ENCODE results near the gene RBM15.

Gene RBM15

DNA sequence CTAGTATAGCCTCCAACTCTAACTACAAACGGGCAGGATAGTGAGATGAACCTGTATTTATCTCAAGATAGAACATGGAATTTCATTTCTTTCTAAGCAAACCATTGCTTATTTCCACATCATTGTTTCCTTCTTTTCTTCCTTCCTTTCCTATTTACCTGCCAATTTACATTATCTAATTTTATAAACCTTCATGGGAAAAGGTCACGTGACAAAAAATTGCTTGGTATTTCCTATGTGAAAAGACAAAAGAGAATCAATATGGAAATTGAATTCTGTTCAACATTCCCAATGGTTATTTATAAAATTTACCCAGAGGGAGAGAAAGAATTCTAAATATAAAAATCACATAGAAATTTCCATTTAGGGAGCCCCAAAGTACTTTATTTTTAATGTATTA is 22.4 kb upstream of the RBM15 start (continued):
- TF ChIP-seq TOX (CRISPR knock-in tag; IDR thresholded peaks at IDR 0.05; ENCODE audit: borderline replicate concordance), result no peak
- TF ChIP-seq, protein P1, sequence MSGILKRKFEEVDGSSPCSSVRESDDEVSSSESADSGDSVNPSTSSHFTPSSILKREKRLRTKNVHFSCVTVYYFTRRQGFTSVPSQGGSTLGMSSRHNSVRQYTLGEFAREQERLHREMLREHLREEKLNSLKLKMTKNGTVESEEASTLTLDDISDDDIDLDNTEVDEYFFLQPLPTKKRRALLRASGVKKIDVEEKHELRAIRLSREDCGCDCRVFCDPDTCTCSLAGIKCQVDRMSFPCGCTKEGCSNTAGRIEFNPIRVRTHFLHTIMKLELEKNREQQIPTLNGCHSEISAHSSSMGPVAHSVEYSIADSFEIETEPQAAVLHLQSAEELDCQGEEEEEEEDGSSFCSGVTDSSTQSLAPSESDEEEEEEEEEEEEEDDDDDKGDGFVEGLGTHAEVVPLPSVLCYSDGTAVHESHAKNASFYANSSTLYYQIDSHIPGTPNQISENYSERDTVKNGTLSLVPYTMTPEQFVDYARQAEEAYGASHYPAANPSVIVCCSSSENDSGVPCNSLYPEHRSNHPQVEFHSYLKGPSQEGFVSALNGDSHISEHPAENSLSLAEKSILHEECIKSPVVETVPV (CRISPR knock-in tag; IDR thresholded peaks at IDR 0.05), result no peak
- no peak for TF ChIP-seq ZFP3 (CRISPR knock-in tag; IDR thresholded peaks at IDR 0.05)
- TF ChIP-seq RARB (CRISPR knock-in tag; IDR thresholded peaks at IDR 0.05), result no peak
- no peak for TF ChIP-seq PPARA (CRISPR knock-in tag; IDR thresholded peaks at IDR 0.05; ENCODE audit: borderline replicate concordance)

DNA sequence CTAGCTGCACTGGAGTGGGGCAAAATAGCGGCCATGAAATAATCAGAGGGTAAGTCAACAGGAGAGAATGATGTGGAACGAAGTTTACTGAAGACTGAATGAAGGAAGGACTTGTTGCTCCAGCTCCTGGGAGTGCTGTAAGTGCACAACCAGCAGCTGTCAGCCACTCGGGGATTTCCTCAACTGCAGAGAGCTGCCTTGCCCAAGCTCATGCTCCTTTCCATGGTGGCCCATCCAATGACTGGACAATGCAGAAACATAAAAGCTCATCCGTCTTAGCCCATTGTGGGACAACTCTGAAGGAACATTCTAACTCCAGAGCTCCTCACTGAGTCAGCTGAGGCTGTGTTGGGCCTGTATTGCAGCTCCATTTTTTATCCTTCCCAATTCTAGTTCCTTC is 21.1 kb upstream of the RBM15 start:
- no peak for ATAC-seq

DNA sequence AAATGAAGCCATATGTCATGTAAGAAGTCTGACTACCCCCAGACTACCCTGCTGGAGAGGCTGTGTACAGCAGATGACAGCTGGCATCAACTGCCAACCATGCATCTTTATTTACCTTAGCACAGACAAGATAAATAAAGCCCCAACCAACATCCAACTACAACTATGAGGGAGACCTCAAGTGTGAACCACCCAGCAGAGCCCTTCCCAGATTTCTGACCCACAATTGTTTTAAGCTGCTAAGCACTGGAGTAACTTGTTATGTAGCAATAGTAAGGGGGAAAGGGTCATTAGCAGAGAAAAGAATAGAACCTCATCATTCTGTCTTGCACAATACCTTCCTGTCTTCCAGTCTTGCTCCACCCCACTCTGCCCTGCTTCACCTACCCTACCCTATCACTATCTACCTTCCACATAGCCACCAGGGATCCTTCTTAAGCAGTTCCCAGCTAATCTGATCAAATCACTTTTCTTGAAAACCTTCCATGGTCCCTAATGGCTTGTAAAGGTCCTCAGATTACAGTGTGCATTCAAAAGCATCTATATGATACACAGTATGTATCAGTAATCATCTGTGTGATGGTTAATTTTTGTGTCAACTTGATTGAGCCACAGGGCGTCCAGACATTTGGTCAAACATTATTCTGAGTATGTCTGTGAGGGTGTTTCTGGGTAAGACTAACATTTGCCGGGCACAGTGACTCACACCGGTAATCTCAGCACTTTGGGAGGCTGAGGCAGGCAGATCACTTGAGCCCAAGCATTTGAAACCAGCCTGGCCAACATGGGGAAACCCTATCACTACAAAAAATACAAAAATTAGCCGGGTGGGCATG is 19.6 kb upstream of the RBM15 start:
- ATAC-seq, result no peak
- TF ChIP-seq ZC3H10 (CRISPR knock-in tag; IDR thresholded peaks at IDR 0.05), result no peak
- TF ChIP-seq TOX (CRISPR knock-in tag; IDR thresholded peaks at IDR 0.05; ENCODE audit: borderline replicate concordance), result no peak
- no peak for TF ChIP-seq ZFP3 (CRISPR knock-in tag; IDR thresholded peaks at IDR 0.05)
- TF ChIP-seq ZNF8 (CRISPR knock-in tag; IDR thresholded peaks at IDR 0.05), result no peak

More for the DNA sequence above, 21.1 kb upstream of the RBM15 start:
- TF ChIP-seq ESRRG (CRISPR knock-in tag; IDR thresholded peaks at IDR 0.05) (no peak), SNAI2 (CRISPR knock-in tag; IDR thresholded peaks at IDR 0.05) (no peak), ZNF70 (CRISPR knock-in tag; IDR thresholded peaks at IDR 0.05) (no peak), GLIS3 (CRISPR knock-in tag; IDR thresholded peaks at IDR 0.05) (no peak), RARB (CRISPR knock-in tag; IDR thresholded peaks at IDR 0.05) (no peak), BACH2 (CRISPR knock-in tag; IDR thresholded peaks at IDR 0.05; ENCODE audit: borderline replicate concordance) (no peak), TOX (CRISPR knock-in tag; IDR thresholded peaks at IDR 0.05; ENCODE audit: borderline replicate concordance) (no peak), ISL1 (CRISPR knock-in tag; IDR thresholded peaks at IDR 0.05) (no peak), ARNTL (CRISPR knock-in tag; IDR thresholded peaks at IDR 0.05; ENCODE audit: borderline replicate concordance, low read depth) (no peak), TCF4 (CRISPR knock-in tag; IDR thresholded peaks at IDR 0.05; ENCODE audit: borderline replicate concordance) (no peak), ZNF8 (CRISPR knock-in tag; IDR thresholded peaks at IDR 0.05) (no peak), ZFP3 (CRISPR knock-in tag; IDR thresholded peaks at IDR 0.05) (no peak)
- TF ChIP-seq, protein P1 (CRISPR knock-in tag; IDR thresholded peaks at IDR 0.05), result no peak
- TF ChIP-seq, protein P2, sequence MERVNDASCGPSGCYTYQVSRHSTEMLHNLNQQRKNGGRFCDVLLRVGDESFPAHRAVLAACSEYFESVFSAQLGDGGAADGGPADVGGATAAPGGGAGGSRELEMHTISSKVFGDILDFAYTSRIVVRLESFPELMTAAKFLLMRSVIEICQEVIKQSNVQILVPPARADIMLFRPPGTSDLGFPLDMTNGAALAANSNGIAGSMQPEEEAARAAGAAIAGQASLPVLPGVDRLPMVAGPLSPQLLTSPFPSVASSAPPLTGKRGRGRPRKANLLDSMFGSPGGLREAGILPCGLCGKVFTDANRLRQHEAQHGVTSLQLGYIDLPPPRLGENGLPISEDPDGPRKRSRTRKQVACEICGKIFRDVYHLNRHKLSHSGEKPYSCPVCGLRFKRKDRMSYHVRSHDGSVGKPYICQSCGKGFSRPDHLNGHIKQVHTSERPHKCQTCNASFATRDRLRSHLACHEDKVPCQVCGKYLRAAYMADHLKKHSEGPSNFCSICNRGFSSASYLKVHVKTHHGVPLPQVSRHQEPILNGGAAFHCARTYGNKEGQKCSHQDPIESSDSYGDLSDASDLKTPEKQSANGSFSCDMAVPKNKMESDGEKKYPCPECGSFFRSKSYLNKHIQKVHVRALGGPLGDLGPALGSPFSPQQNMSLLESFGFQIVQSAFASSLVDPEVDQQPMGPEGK (CRISPR knock-in tag; IDR thresholded peaks at IDR 0.05; ENCODE audit: borderline replicate concordance), result no peak
- TF ChIP-seq, protein P3, sequence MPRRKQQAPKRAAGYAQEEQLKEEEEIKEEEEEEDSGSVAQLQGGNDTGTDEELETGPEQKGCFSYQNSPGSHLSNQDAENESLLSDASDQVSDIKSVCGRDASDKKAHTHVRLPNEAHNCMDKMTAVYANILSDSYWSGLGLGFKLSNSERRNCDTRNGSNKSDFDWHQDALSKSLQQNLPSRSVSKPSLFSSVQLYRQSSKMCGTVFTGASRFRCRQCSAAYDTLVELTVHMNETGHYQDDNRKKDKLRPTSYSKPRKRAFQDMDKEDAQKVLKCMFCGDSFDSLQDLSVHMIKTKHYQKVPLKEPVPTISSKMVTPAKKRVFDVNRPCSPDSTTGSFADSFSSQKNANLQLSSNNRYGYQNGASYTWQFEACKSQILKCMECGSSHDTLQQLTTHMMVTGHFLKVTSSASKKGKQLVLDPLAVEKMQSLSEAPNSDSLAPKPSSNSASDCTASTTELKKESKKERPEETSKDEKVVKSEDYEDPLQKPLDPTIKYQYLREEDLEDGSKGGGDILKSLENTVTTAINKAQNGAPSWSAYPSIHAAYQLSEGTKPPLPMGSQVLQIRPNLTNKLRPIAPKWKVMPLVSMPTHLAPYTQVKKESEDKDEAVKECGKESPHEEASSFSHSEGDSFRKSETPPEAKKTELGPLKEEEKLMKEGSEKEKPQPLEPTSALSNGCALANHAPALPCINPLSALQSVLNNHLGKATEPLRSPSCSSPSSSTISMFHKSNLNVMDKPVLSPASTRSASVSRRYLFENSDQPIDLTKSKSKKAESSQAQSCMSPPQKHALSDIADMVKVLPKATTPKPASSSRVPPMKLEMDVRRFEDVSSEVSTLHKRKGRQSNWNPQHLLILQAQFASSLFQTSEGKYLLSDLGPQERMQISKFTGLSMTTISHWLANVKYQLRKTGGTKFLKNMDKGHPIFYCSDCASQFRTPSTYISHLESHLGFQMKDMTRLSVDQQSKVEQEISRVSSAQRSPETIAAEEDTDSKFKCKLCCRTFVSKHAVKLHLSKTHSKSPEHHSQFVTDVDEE (CRISPR knock-in tag; IDR thresholded peaks at IDR 0.05), result no peak

DNA sequence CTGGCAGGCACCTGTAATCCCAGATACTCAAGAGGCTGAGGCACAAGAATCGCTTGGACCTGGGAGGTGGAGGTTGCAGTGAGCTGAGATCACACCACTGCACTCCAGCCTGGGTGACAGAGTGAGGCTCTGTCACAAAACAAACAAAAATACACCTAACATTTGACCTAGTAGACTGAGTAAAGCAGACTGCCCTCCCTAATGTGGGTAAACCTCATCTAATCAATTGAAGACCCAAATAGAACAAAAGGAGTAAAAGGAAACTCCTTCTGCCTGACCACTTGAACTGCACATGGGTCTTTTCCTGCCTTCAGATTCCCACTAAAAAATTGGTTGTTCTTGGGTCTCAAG is 19.0 kb upstream of the RBM15 start:
- ATAC-seq, result no peak
- TF ChIP-seq TCF4 (CRISPR knock-in tag; IDR thresholded peaks at IDR 0.05; ENCODE audit: borderline replicate concordance) (no peak), ZNF8 (CRISPR knock-in tag; IDR thresholded peaks at IDR 0.05) (no peak), ZFP3 (CRISPR knock-in tag; IDR thresholded peaks at IDR 0.05) (no peak), ZNF70 (CRISPR knock-in tag; IDR thresholded peaks at IDR 0.05) (no peak), SNAI2 (CRISPR knock-in tag; IDR thresholded peaks at IDR 0.05) (no peak), RARB (CRISPR knock-in tag; IDR thresholded peaks at IDR 0.05) (no peak), ZC3H10 (CRISPR knock-in tag; IDR thresholded peaks at IDR 0.05) (no peak), ARNTL (CRISPR knock-in tag; IDR thresholded peaks at IDR 0.05; ENCODE audit: borderline replicate concordance, low read depth) (no peak), ESRRG (CRISPR knock-in tag; IDR thresholded peaks at IDR 0.05) (no peak), TOX (CRISPR knock-in tag; IDR thresholded peaks at IDR 0.05; ENCODE audit: borderline replicate concordance) (no peak), BACH2 (CRISPR knock-in tag; IDR thresholded peaks at IDR 0.05; ENCODE audit: borderline replicate concordance) (no peak)
- TF ChIP-seq, protein P4, sequence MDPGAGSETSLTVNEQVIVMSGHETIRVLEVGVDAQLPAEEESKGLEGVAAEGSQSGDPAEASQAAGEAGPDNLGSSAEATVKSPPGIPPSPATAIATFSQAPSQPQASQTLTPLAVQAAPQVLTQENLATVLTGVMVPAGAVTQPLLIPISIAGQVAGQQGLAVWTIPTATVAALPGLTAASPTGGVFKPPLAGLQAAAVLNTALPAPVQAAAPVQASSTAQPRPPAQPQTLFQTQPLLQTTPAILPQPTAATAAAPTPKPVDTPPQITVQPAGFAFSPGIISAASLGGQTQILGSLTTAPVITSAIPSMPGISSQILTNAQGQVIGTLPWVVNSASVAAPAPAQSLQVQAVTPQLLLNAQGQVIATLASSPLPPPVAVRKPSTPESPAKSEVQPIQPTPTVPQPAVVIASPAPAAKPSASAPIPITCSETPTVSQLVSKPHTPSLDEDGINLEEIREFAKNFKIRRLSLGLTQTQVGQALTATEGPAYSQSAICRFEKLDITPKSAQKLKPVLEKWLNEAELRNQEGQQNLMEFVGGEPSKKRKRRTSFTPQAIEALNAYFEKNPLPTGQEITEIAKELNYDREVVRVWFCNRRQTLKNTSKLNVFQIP (CRISPR knock-in tag; IDR thresholded peaks at IDR 0.05; ENCODE audit: borderline replicate concordance, low read depth), result no peak
- TF ChIP-seq, protein P2 (CRISPR knock-in tag; IDR thresholded peaks at IDR 0.05; ENCODE audit: borderline replicate concordance), result no peak
- TF ChIP-seq, protein P1 (CRISPR knock-in tag; IDR thresholded peaks at IDR 0.05), result no peak

Data from SK-N-SH treated with all-trans-retinoic acid at 6 μM for 48 hours (cell line).